SIG-M5 (cell line): ENCODE results near the gene PHF21A.
"Not testable (repeated sequence)": the region's sequence is repeated elsewhere in the genome, so short reads cannot be mapped to it uniquely, and the experiment has no call there.

Source experiments
- DNase-seq: peaks from one replicate; lab custom pipeline; 2025; lab: John Stamatoyannopoulos, UW

Gene PHF21A

GRCh38 chr11:46120346-46121300 lies 631 bp downstream of the PHF21A start:
- DNase-seq: no peak

- peak; percentile 4 for DNase-seq
Observed at GRCh38 chr11:46119352-46120216, 1.7 kb downstream of the PHF21A start.

GRCh38 chr11:46118702-46119351 lies 2.4 kb downstream of the PHF21A start:
- no peak for DNase-seq

- DNase-seq: no peak
Observed at GRCh38 chr11:46117842-46118241, 3.4 kb downstream of the PHF21A start.

GRCh38 chr11:46116712-46117037 lies 4.6 kb downstream of the PHF21A start:
- not testable (repeated sequence) for DNase-seq

- no peak for DNase-seq
Observed at GRCh38 chr11:46116007-46116711, 5.1 kb downstream of the PHF21A start.

- DNase-seq: no peak
Observed at GRCh38 chr11:46114961-46115360, 6.3 kb downstream of the PHF21A start.

- DNase-seq: no peak
Observed at GRCh38 chr11:46114378-46114777, 6.9 kb downstream of the PHF21A start.

- DNase-seq: peak; percentile 13
Observed at GRCh38 chr11:46112961-46113607, 8.2 kb downstream of the PHF21A start.

- DNase-seq: no peak
Observed at GRCh38 chr11:46108751-46109150, 12.5 kb downstream of the PHF21A start.

GRCh38 chr11:46107780-46108179 lies 13.5 kb downstream of the PHF21A start:
- DNase-seq: no peak

- DNase-seq: no peak
Observed at GRCh38 chr11:46107408-46107718, 13.9 kb downstream of the PHF21A start.

GRCh38 chr11:46106530-46107407 lies 14.5 kb downstream of the PHF21A start:
- no peak for DNase-seq

- DNase-seq: no peak
Observed at GRCh38 chr11:46105926-46106325, 15.3 kb downstream of the PHF21A start.

GRCh38 chr11:46105134-46105628 lies 16.1 kb downstream of the PHF21A start:
- DNase-seq: no peak

GRCh38 chr11:46102843-46103242 lies 18.4 kb downstream of the PHF21A start:
- no peak for DNase-seq

GRCh38 chr11:46100670-46101069 lies 20.6 kb downstream of the PHF21A start:
- no peak for DNase-seq

GRCh38 chr11:46099963-46100316 lies 21.3 kb downstream of the PHF21A start:
- DNase-seq: no peak

GRCh38 chr11:46090375-46090774 lies 30.9 kb downstream of the PHF21A start:
- no peak for DNase-seq

GRCh38 chr11:46079662-46080061 lies 41.6 kb downstream of the PHF21A start:
- no peak for DNase-seq
